NCI-H1417 treated with DMSO at 0.1 percent for 48 hours (cell line): ENCODE results near the gene SCARF2.
A peak's percentile ranks its signal among the peaks of the same experiment; 100 is the strongest.
"Not testable (repeated sequence)": the region's sequence is repeated elsewhere in the genome, so short reads cannot be mapped to it uniquely, and the experiment has no call there.

Experiments
- DNase-seq: peaks from one replicate; lab custom pipeline; 2025; lab: John Stamatoyannopoulos, UW

SCARF2 gene

DNA sequence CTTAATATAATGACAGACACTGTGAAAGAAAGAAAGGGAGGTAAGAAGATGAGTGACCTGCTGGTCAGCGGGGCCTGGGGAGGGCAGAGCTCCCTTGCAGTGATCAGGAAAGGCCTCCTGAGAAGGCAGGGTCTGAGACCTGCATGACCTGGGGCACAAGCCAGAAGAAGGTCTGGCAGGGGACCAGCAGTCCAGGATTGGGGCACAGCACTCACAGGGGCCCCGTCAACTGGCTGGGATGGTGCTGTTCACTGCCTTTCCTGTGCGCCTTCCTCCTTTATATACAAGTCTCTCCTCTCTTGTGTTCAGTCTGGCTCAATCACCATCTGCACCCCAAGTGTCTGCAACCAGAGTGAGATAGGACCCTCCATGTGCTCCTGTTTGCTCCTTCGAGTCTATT lies 22.2 kb upstream of the SCARF2 start:
- no peak for DNase-seq

DNA sequence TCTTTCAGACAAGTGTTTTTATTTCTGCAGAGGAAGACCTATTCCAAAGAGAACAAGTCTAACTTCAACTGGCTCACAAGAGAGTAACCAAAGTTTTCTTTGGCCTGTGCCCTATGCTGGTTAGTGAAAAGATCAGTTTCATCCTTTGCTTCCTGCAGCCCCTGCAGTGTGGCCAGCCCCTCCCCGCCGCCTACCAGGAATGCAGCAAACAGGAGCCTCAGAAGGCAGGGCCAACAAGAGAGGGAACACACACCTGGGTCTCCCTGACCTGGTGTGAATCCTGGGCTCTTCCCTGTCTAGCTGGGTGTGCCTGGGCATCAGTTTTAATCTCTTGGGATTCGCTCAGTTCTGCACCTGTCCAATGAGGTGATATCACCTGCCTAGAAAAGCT lies 21.5 kb upstream of the SCARF2 start:
- no peak for DNase-seq

DNA sequence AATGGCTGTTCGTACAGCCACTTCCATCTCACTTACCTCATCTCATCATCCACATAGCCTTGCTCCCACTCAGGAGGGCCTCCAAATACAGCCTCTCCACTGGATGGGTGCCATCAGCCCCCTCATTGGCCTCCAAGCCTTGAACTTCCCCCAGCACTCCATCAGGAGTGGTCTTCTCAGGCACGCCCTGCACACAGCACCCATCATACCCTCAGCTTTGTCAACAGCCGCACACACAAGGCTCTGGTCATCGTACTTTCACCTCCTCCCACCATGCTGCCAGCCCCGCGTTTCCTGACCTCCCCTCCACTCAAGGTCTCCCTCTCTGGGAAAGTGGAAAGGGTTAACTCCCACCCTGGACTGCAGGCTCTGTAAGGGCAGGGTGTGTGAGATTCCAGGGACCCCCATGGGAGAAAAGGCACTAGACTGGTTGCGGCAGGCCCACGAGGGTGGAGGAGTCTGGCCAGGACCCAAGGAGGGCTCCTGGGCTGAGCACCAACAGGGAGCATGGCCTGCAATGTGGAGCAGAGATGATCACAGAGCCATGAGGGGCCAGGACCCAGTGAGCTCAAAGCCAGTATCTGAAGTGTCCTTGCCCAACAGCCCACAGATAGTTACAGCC lies 21.0 kb upstream of the SCARF2 start:
- DNase-seq, result no peak

DNA sequence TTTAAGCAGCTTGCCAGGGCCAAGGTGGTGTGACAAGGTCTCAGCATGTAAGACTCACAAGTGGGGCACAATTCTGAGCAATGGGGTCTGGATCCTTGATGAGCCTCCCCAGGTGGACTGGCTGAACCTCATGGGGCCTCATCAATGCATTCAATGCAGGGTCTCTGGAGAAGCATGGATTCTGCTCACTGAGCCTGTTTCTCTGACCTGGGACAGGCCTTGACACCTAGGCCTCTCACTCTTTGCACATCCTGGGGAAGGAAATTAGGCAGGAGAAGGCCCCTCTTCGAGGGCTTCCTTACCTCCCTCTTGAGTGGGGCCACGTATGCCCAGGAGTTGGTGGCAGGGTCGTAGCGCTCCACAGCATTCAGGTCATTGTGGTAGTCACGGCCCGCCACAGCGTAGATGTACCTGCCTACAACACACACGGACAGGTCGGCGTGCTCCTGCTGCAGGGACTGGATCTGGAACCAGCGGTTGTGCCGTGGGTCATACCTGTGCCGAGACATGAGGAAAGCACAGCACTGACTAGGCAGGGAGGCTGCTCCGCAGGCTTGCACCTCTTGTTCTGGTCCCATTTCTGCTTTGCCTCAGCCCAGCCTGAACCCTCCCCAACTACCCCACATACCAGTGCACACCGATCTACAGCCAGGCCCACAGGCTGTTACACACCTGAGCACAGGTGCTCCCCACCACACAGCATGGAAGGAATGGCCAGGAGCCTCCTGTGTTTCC lies 20.0 kb upstream of the SCARF2 start:
- DNase-seq, result no peak

DNA sequence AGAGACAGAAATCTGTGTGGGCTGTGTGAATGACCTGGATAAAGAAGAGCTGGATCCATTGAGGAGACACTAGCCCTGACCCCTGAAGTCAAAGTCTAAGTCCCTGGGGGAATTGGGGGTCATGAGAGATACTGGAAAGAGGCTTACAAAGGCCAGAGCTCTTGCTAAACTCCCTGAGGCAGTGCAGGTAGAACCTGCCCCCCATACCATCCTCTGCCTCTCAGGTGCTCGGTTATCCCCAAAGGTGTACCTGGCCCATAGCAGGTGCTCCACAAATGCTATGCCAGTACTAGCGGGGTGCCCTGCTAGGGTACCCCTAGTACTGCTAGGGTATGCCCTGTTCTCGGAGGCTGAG lies 19.1 kb upstream of the SCARF2 start:
- DNase-seq, result no peak

DNA sequence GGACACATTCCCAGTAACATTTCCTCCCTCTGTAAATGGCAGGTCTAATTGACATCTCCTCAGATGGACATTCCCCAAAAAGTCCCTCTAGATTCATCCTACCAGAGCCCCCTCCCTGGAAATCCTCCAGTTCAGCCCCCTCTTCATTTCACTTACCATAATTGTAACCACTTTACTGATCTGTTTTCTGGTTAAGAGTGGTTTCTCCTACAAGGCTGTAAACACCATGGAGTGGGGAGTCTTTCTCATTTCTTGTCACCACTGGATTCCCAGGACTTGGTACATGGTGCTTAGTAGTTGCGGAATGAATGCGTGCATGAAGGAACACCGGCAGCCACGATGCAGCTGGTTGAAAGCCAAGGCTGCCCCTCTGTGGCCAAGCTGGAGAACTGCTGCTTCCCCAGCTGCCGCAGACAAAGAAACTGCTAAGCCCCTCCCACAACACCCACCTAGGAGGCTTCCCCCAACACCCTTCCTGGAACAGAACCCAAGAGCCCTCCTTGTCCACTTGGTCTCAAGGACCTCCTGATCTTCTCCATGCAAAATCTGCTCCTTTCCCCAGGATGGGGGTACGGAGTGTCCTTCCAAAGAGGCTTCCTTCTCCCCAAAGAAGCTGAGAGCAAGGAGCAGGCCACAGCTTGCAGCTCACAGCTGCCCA lies 18.6 kb upstream of the SCARF2 start:
- DNase-seq, result peak; percentile 8

DNA sequence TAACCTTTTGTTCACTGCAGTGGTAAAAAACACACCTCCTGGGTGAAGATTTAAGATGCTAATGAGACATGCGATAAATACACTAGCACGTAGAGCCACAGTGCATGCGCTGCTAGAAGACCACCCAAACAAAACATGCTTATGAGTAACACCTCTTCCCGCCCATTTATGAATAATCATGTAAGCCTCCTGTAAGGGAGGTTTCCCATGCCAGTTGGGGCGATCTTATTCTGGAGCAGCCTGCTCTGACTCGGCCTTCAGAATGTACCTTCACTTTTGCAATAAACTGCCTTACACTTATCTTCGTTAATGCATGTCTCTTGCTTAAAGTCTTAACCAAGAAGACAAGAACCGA lies 18.1 kb upstream of the SCARF2 start:
- no peak for DNase-seq

DNA sequence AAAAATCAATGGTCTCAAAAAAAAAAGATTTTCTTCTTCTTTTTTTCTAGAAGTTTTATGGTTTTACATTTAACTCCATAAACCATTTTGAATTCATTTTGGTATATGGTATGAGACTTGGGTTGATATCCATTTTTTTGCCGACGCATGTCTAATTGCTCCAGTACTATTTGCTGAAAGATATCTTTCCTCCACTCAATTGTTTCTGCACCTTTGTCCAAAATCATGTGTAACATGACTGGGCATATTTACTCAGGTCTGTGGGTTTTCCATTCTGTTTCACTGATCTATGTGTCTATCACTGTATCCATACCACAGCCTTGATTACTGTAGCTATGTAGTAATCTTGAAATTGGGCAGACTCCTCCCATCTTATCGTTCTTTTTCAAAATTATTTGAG lies 15.6 kb upstream of the SCARF2 start:
- no peak for DNase-seq

DNA sequence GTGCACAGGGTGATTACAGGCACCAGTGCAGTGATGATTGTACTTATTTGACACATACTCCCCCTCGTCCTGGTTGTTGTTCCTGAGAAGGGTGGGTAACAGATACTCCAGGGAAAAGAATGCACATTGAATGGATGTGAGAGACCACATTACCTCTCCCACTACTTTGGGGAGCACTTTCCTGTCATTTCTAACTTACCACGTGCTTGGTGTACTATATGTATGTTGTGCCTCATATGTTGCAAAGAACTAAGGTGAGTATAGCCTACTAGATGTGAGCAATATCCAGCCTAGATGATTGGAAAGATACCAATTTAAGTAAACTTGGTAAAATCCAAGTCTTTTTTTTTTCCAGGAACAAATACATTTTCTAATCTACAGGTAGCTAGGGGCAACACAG lies 14.3 kb upstream of the SCARF2 start:
- DNase-seq, result no peak

DNA sequence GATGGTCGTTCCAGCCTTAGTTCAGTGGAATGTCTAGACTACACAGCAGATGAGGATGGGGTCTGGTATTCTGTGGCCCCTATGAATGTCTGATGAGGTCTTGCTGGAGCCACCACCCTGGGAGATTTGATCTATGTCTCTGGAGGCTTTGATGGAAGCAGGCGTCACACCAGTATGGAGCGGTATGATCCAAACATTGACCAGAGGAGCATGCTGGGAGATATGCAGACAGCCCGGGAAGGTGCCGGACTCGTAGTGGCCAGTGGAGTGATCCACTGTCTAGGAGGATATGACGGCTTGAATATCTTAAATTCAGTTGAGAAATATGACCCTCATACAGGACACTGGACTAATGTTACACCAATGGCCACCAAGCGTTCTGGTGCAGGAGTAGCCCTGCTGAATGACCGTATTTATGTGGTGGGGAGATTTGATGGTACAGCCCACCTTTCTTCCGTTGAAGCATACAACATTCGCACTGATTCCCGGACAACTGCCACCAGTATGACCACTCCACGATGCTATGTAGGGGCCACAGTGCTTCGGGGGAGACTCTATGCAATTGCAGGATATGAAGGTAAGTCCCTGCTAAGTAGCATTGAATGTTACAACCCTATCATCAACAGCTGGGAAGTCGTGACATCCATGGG lies 13.6 kb upstream of the SCARF2 start:
- not testable (repeated sequence) for DNase-seq

DNA sequence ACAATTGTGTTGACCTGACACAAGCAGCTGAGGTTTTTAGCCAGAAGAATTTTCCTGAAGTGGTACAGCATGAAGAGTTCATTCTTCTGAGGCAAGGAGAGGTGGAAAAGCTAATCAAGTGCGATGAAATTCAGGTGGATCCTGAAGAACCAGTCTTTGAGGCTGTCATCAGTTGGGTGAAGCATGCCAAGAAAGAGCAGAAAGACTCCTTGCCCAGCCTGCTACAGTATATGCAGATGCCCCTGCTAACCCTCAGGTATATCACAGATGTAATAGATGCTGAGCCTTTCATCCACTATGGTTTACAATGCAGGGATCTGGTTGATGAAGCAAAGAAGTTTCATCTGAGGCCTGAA lies 12.9 kb upstream of the SCARF2 start:
- DNase-seq, result no peak

DNA sequence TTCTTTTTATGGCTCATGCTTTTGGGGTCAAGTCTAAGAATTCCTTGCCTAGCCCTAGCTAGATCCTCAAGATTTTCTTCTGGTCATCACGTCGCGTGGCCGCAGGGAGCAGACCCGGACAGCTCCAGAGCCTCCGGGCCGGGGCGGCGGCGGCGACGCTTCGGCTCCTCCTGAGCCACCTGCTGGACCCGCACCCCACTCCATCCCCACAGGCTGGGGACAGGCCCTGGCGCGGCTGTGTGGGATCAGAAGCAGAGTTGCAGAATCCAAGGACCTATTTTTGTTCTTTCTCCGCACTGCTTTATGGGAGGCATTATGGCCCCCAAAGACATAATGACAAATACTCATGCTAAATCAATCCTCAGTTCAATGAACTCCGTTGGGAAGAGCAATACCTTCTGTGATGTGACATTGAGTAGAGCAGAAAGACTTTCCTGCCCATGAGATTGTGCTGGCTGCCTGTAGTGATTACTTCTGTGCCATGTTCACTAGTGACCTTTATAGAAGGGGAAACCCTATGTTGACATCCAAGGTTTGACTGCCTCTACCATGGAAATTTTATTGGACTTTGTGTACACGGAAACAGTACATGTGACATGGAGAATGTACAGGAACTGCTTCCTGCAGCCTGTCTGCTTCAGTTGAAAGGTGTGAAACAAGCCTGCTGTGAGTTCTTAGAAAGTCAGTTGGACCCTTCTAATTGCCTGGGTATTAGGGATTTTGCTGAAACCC lies 12.4 kb upstream of the SCARF2 start:
- no peak for DNase-seq

DNA sequence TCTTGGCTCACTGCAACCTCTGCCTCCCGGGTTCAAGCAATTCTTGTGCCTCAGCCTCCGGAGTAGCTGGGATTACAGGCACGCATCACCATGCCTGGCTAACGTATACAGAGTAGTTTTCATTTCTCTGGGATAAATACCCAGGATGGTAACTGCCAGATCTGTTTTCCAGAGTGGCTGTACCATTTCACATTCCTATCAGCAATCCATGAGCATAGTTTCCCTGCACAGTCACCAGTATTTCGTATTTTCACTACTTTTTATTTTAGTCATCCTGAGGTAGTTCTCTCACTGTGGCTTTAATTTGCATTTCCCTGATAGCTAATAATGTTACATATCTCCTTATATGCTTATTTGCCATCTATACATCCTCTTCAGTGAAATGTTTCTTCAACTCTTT lies 11.0 kb upstream of the SCARF2 start:
- no peak for DNase-seq

DNA sequence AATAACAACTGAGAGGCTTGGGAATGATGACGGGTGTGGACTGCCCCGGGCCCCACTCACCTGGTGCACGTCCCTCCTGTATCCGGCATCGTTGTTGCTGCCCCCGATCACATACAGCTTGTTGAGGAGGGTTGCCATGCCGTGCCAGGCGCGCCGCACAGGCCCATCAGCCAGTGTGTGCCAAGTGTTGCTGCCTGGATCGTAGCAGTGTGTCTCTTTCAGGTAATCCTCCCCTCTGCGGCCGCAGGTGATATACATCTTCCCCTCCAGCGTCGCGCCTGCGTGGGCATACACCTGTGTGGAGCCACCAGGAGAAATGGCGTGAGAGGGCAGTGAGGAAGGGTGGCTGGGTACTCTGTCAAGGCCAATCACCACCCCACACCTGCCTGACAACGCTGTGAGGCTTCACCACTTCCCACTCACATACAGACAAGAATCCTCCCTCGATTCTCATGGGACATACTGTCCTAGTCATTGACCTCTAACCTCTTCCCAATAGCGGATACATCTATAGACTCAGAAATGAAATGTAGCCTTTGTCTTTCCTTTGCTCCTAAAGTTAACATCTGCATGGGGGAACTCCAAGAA lies 8.9 kb upstream of the SCARF2 start:
- DNase-seq, result no peak

DNA sequence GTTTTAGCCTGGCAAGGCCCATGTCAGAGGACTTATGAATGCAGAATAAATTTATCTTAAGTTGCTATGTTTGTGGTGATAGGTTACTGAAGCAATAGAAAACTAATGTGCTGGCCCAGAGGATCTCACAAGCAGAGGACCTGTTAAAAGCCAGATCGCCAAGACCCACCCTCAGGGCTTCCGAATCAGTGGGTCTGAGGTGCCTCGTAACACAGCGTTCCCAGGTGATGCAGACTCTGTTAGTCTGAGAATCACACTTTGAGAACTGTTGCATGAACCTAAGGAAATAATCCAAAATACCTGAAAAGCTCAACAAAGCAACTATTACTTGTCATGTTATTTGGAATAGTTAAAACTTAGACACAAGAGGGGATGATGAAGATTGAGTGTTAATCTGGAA lies 6.7 kb upstream of the SCARF2 start:
- no peak for DNase-seq

DNA sequence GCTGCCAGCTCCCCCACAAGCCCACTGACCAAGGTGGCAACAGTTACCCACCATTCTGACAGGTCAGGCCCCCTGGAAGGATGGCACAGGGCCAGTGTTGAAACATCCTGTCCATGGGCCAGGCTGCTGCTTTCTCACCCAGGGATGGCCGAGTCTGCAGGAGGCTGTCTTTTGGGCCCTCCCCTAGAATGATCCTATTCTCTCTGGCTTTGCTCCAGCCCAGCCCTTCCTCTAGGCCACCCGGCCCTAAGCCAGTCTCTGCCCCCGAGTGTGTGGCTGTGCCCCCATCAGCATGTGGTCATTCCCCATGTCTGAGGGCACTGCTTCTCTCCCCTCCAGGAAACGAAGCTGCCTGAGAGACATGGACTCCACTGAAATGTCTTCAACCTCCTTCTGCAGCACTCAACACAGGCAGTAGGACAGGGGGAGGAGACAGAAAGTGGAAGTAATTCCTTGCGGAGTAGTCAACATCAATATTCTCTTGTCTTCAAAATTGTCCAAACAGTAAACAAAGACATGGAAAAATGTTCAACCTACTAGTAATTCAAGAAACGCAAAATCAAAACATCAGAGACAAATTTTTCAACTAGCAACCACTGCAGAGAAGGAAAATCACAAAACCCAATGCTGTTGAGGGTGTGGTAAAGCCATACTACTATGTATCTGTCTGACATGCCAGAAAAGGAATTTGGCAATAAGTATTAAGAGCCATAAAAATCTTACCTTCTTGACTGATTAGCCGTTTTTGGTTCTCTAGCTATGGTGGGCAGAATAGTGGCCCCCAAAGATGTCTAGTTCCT lies 5.1 kb upstream of the SCARF2 start:
- DNase-seq, result no peak

DNA sequence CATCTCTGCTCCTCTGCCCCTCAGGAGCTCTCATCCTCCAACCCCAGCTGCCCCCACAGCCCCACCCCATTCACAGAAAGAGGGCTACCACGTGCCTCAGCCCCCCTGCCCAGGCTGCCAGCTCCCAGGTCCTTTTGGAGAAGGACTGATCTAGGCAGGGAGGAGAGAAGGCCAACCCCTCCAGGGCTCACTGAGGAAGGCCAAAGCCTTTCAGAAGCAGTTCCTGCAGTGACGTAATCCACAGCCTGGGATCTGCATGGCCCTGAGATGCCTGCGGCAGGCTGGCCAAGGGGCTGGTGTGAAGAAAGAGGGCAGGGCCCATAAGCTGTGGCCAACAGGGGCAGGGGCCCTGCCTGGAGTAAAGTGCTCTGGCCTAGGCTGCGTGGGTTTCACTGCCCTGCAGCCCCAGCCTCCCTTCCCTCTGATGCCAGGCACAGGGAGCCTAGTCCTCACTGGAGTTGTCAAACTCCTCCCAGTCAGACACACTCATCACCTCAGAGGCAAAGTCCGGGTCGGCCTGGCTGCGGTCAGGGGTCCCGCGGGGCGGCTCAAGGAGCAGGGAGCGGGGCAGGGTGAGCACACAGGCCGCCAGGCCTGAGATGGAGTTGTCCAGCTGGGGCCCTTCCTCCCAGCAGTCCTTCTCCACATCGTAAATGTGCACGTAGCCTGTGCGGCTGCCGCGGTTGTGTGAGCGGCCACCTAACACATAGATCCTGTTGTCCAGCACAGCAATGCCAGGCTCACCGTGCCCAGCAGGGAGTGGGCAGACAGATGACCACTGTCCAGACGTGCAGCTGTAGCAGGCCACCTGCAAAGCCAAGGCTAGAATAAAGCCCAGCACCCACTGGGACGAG lies 4.2 kb upstream of the SCARF2 start:
- no peak for DNase-seq

DNA sequence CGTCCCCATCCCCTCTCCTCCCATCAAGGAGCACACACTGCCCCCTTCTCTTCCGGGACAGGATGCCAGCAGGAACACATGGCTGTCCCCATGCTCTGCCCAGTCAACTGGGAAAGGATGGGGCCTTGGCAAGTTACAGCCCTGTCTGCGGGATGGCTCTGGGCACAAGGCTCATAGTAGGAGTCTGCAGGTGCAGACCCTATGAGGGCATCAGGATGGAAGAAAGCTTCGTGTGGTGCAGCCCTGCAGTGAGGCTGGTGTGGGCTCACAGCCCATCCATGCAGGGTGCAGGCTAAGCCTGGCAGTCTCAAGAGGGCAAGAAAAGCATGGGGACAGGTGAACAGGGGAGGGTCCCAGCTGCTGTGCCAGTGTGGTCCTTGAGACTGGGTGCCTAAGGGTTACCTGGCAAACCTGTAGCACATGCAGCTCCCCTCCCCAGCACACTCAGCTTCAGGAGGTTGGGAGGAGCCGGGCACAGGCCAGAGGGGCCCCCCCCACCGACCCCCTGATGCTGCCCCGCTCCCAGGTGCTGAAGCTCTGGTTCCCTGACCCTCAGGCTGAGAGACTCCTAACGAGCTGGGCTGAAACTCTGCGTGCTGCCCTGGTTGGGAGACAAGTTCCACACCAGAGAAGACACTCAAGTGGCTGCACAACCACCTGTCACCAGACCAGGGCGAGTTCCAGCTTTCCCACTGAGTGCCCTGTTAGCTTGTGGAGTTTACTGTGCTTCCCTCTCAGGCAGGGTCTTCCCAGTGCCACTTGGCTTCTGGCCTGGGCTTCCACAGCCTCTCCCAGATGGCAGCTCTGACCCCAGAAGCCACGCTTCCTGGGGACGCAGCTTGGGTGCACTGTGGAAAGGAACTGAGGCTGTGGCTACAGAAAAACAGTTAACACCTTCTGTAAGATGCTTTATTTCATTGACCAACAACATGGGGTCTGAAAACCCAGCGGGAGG lies 3.3 kb upstream of the SCARF2 start:
- no peak for DNase-seq

DNA sequence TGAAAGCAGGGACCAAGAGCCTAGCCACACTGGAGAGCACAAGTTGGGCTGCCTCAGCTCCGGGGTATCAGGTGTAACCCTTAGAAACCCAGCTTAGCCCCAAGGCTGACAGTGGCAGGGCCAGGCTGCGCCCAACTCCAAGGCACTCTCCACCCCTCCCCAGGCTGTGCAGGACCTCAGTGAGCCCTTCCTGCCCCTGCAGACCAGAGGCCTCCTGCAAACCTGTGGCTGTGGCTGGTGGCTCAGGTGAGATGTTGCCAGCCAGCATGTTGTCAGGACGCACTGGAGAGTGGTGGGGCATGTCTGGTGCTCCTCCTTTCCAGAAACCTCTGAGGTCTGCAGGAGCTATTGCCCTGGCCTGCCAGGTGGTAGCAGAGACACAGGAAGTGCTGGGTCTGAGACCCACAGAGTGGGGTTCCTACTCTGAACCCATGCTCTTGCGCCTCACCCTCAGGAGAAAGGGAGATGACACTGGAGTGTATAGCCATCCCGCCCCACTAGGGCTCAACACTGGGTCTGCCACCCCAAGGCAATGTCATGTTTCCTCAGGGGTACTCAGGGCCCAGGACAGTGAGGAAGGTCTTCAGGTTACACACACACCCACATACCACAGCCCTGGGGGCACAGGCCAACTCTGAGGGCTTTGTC lies 2.4 kb upstream of the SCARF2 start:
- no peak for DNase-seq
